NB4 (cell line): ENCODE results near the gene SKIC2.
A peak's percentile ranks its signal among the peaks of the same experiment; 100 is the strongest.
"Not testable (repeated sequence)": the region's sequence is repeated elsewhere in the genome, so short reads cannot be mapped to it uniquely, and the experiment has no call there.

Experiments used
- DNase-seq: peaks from one replicate; pipeline ENCODE4 v3.0.0; 2010; ENCODE audit warnings: low read depth
- H3K4me3 ChIP-seq: one replicate; pipeline ENCODE4 v1.5.1; 2011; ENCODE audit warnings: mild to moderate bottlenecking, low read depth, low read length, moderate library complexity

Gene SKIC2

DNA sequence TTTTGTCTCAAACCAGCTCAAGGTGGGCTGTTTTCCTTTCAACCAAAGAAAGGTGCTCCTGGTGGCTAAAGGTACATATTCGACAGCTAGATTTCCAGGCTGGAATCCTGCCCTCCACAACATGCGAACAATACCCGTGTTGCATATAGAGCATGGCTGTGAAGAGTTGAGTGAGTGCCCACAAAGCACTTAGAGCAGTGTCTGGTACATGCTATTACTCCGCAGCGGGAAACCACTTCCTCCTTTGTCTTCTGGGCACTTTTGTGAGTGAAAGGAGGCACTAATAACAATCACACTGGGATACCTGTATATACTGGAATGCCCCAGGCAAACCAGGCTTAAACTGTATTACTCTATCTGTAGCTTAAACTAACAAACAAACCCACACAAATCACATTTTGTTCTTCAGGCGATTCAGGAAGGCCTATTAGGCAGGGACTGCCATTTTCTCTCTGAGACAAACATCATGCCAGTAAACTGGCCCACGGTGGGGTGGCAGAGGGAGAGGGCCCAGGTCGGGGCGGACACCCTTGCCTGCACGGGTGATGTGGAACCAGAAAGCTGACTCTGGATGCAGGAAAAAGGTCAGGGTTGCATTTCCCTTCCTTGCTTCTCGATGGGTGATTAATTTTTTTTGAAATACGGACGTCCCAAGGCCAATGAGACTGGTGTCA is 46.0 kb downstream of the SKIC2 start:
- not testable (repeated sequence) for DNase-seq, H3K4me3 ChIP-seq

DNA sequence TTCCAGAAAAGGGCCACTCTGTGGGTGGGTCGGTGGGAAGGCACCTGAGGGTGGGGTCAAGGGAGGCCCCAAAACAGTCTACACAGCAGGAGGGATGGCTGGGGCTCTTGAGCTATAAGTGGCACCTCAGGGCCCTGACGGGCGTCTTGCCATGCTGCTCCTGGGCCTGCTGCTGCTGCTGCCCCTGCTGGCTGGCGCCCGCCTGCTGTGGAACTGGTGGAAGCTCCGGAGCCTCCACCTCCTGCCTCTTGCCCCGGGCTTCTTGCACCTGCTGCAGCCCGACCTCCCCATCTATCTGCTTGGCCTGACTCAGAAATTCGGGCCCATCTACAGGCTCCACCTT is 46.5 kb downstream of the SKIC2 start:
- not testable (repeated sequence) for H3K4me3 ChIP-seq, DNase-seq

DNA sequence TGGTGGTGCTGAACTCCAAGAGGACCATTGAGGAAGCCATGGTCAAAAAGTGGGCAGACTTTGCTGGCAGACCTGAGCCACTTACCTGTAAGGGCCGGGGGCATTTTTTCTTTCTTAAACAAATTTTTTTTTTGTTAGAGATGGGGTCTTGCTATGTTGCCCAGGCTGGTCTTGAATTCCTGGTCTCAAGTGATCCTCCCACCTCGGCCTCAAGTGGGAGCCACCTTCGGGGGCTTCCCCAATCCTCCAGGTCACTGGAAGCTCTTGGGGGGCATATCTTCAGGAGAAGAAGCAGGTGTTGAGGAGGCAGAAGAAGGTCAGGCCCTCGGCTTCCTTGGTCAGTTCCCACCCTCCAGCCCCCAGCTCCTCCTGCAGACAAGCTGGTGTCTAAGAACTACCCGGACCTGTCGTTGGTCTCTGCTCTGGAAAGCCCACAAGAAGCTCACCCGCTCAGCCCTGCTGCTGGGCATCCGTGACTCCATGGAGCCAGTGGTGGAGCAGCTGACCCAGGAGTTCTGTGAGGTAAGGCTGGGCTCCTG is 47.1 kb downstream of the SKIC2 start:
- DNase-seq, result peak; percentile 9
- not testable (repeated sequence) for H3K4me3 ChIP-seq

GRCh38 chr6:32007086-32007485 is 48.1 kb downstream of the SKIC2 start:
- DNase-seq, result peak; percentile 1
- not testable (repeated sequence) for H3K4me3 ChIP-seq

DNA sequence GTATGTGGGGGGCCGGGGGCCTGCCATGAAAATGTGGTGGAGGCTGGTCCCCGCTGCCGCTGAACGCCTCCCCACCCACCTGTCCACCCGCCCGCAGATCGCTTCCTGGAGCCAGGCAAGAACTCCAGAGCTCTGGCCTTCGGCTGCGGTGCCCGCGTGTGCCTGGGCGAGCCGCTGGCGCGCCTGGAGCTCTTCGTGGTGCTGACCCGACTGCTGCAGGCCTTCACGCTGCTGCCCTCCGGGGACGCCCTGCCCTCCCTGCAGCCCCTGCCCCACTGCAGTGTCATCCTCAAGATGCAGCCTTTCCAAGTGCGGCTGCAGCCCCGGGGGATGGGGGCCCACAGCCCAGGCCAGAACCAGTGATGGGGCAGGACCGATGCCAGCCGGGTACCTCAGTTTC is 49.1 kb downstream of the SKIC2 start:
- not testable (repeated sequence) for H3K4me3 ChIP-seq, DNase-seq

GRCh38 chr6:32008616-32009015 is 49.6 kb downstream of the SKIC2 start:
- H3K4me3 ChIP-seq, result not testable (repeated sequence)
- peak; percentile 1 for DNase-seq

GRCh38 chr6:32009537-32009936 is 50.6 kb downstream of the SKIC2 start:
- not testable (repeated sequence) for DNase-seq, H3K4me3 ChIP-seq

DNA sequence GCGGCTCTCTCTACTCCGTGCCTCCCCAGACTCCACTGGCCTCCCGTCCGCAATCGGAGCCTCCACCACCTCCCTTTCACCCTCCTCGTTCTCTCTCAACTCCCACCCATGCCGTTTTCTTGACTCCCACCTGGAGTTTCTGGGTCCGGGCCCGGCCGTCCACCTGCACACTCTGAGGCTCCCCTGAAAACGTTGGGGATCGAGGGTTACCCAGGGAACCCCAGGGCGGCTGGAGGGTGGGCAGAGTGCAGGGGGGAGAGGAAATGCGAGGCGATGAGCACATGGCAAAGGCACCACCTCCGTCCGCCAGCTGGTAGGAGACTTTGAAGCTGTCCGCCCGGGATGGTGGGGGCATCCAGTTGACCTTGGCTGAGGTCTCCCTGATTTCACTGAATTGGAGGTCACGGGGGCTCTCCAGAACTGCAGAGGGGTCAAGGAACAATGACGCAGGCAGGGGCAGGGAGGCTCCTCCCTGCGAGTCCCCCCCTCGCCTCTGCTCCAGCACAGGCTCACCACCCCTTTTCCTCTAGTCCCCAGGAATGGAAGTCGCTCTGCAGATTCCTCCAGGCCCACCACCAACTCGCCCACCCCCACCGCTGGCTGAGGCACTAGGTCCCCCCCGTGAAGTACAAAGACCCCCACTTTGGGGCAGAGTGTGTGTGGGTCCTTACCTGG is 52.0 kb downstream of the SKIC2 start:
- not testable (repeated sequence) for H3K4me3 ChIP-seq, DNase-seq

- not testable (repeated sequence) for H3K4me3 ChIP-seq, DNase-seq
Observed at GRCh38 chr6:32012941-32013617, 54.1 kb downstream of the SKIC2 start.

DNA sequence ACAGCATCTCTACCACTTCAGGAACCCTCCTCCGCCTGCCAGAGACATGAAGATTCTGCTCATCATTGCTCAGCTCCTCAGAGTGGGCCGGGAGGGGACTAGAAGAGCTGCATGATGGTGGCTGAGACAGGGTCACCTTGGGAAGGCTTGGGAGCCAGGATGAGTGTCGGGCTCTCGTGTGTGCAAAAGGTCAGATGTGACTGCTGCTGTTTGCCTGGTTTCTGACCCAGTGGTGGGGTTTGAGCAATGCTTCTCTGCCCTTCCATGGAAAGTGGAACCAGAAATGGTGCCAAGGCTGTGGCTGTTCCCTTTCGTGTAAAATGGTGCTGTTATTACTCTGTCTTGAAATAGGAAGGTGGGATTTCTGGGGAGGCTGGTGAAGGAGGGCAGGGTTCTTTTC is 54.8 kb downstream of the SKIC2 start:
- not testable (repeated sequence) for H3K4me3 ChIP-seq, DNase-seq

DNA sequence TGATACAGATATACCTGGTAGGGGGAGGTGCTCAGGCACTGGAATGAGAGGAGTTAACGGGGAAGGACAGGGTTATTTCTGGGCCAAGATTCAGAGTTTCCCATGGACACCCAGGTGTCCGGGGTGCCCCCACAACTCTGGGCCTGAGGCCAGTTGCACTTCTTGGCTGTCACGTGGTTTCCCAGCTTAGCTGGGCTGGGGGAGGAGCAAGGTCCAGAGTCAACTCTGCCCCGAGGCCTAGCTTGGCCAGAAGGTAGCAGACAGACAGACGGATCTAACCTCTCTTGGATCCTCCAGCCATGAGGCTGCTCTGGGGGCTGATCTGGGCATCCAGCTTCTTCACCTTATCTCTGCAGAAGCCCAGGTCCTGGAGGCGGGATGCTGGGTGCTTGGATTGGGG is 55.6 kb downstream of the SKIC2 start, which contains the start of gene C4B:
Gene C4B, plus strand, starts transcription at position 249 of the 400 bp plus-strand sequence. Its CDS starts 51 bp downstream, at position 300.
- not testable (repeated sequence) for DNase-seq, H3K4me3 ChIP-seq
